NCI-H748 (cell line): ENCODE measurements around the gene DTX3L.

ENCODE experiments used
- DNase-seq: peaks from one replicate; lab custom pipeline; 2025; ENCODE audit not compliant: unreplicated experiment; lab: John Stamatoyannopoulos, UW

Gene DTX3L

GRCh38 chr3:122564155-122564912 is at the start of gene DTX3L, which contains the start of gene PARP9:
DTX3L (plus strand) TSS chr3:122564338; CDS start chr3:122564427, 89 bp downstream.
PARP9 (minus strand) TSS chr3:122564300; CDS start chr3:122559620, 4,680 bp downstream.
- peak; percentile 68 for DNase-seq

GRCh38 chr3:122515020-122515468 is 49.1 kb upstream of the DTX3L start:
- no peak for DNase-seq

GRCh38 chr3:122515870-122516269 is 48.3 kb upstream of the DTX3L start:
- no peak for DNase-seq

- DNase-seq = no peak
Observed at GRCh38 chr3:122516846-122517360, 47.2 kb upstream of the DTX3L start.

GRCh38 chr3:122519693-122520092 is 44.4 kb upstream of the DTX3L start:
- DNase-seq = no peak

- no peak for DNase-seq
Observed at GRCh38 chr3:122520861-122521260, 43.3 kb upstream of the DTX3L start.

- DNase-seq = no peak
Observed at GRCh38 chr3:122523317-122523716, 40.8 kb upstream of the DTX3L start.

- DNase-seq = no peak
Observed at GRCh38 chr3:122530164-122530563, 34.0 kb upstream of the DTX3L start.

GRCh38 chr3:122533480-122533879 is 30.7 kb upstream of the DTX3L start:
- DNase-seq = no peak

- DNase-seq = no peak
Observed at GRCh38 chr3:122533931-122534334, 30.2 kb upstream of the DTX3L start.

- no peak for DNase-seq
Observed at GRCh38 chr3:122535964-122536631, 28.0 kb upstream of the DTX3L start.

- DNase-seq = no peak
Observed at GRCh38 chr3:122536632-122537001, 27.5 kb upstream of the DTX3L start.

- DNase-seq = no peak
Observed at GRCh38 chr3:122538956-122539490, 25.1 kb upstream of the DTX3L start.

GRCh38 chr3:122546151-122546550 is 18.0 kb upstream of the DTX3L start:
- peak; percentile 18 for DNase-seq

GRCh38 chr3:122548076-122548475 is 16.1 kb upstream of the DTX3L start:
- no peak for DNase-seq

- DNase-seq = no peak
Observed at GRCh38 chr3:122548619-122549018, 15.5 kb upstream of the DTX3L start.

- DNase-seq = no peak
Observed at GRCh38 chr3:122553171-122553570, 11.0 kb upstream of the DTX3L start.

- DNase-seq = no peak
Observed at GRCh38 chr3:122555275-122556071, 8.7 kb upstream of the DTX3L start.

GRCh38 chr3:122557356-122557755 is 6.8 kb upstream of the DTX3L start:
- no peak for DNase-seq

- no peak for DNase-seq
Observed at GRCh38 chr3:122558605-122559004, 5.5 kb upstream of the DTX3L start.

- no peak for DNase-seq
Observed at GRCh38 chr3:122559906-122560305, 4.2 kb upstream of the DTX3L start.
